Prostate gland (tissue), 2 donors: ENCODE measurements around the gene ARID4A.
A peak's percentile ranks its signal among the peaks of the same experiment; 100 is the strongest.

ENCODE experiments used
- CTCF ChIP-seq, 4 experiments: fragments of 200-600 bp in 2 of 4; fragments of 450-650 bp in 2 of 4; sonication (generic) in 2 of 4; IDR thresholded peaks; 1 replicate in 3 of 4; 2 replicates in 1 of 4; pipeline ENCODE4 v1.5.1; 2016 to 2019; ENCODE audit warnings: antibody characterized with exemption in 4 of 4, mild to moderate bottlenecking in 2 of 4, moderate library complexity in 2 of 4
- POLR2A ChIP-seq: fragments of 450-650 bp; IDR thresholded peaks from one replicate; pipeline ENCODE4 v1.6.1; 2016; ENCODE audit warnings: antibody characterized with exemption, mild to moderate bottlenecking
- POLR2AphosphoS5 ChIP-seq: sonication (generic); formaldehyde crosslinking; IDR thresholded peaks from one replicate; pipeline ENCODE4 v1.6.1; 2017; ENCODE audit warnings: antibody characterized with exemption

- no peak for TF ChIP-seq CTCF (IDR thresholded peaks at IDR 0.05)
- TF ChIP-seq POLR2AphosphoS5, result peak; percentile 66
- no peak for TF ChIP-seq POLR2A
Measured at GRCh38 chr14:58331111-58331510, 32.8 kb downstream of the ARID4A start.
